Naive thymus-derived CD4-positive, alpha-beta T cell (primary cell): ENCODE measurements around the gene VSIG10L2. TPM values are rescaled to one million over a fixed set of nuclear protein-coding genes. Genes with fewer than 3 reads are reported as not detected.

Experiments used
- ATAC-seq: fragments of 150-1000 bp; cut with Tn5 transposase; 2 replicates; pipeline ENCODE4 v1.10.0; 2021; ENCODE audit warnings: mild to moderate bottlenecking, moderate library complexity
- CTCF ChIA-PET: fragments of 350-600 bp; sonication (Branson Sonifier 250); formaldehyde crosslinking; loops from one replicate; lab custom pipeline; 2021; ENCODE audit warnings: antibody characterized with exemption; lab: Charles Lee
- POLR2A ChIA-PET: fragments of 350-600 bp; sonication (Branson Sonifier 250); formaldehyde crosslinking; loops from one replicate; lab custom pipeline; 2021; ENCODE audit warnings: antibody characterized with exemption, inconsistent platforms; lab: Charles Lee
- DNase-seq, 9 donors: peaks; one replicate each; pipeline versions ENCODE4 v3.0.0 to v3.0.0-alpha.2; 2020 to 2022; ENCODE audit warnings: mixed read lengths in 1 of 9
- H3K27ac ChIP-seq: one replicate; pipeline ENCODE4 v1.7.0; 2013; ENCODE audit warnings: mild to moderate bottlenecking, low read depth, low read length, moderate library complexity
- H3K27me3 ChIP-seq, 2 donors: one replicate each; pipeline ENCODE4 v1.7.0; 2013; ENCODE audit warnings: low read length in 2 of 2, mild to moderate bottlenecking in 2 of 2, moderate library complexity in 2 of 2; ENCODE audit not compliant: control insufficient read depth in 2 of 2, insufficient read depth in 2 of 2
- H3K36me3 ChIP-seq, 3 experiments: 1 replicate in 2 of 3; 2 replicates in 1 of 3; pipeline ENCODE4 v1.7.0; 2013; ENCODE audit warnings: low read length in 3 of 3, mild to moderate bottlenecking in 3 of 3, moderate library complexity in 1 of 3; ENCODE audit not compliant: insufficient read depth in 3 of 3, control insufficient read depth in 2 of 3
- H3K4me1 ChIP-seq, 2 donors: one replicate each; pipeline ENCODE4 v1.7.0; 2013; ENCODE audit warnings: low read length in 2 of 2, mild to moderate bottlenecking in 2 of 2, moderate library complexity in 1 of 2; ENCODE audit not compliant: control insufficient read depth in 2 of 2, insufficient read depth in 2 of 2
- H3K4me3 ChIP-seq: 2 replicates; pipeline ENCODE4 v1.7.0; 2013; ENCODE audit warnings: mild to moderate bottlenecking, low read length
- H3K9me3 ChIP-seq, 3 experiments: 1 replicate in 2 of 3; 2 replicates in 1 of 3; pipeline ENCODE4 v1.7.0; 2013; ENCODE audit warnings: low read length in 3 of 3; ENCODE audit not compliant: control insufficient read depth in 2 of 3
- H3K27ac Mint-ChIP-seq, 9 donors: one replicate each; pipeline ENCODE4 v1.8.0; 2020 to 2022; ENCODE audit warnings: mixed read lengths in 9 of 9, mild to moderate bottlenecking in 8 of 9, moderate library complexity in 5 of 9, inconsistent platforms in 2 of 9
- H3K27me3 Mint-ChIP-seq, 5 donors: one replicate each; pipeline ENCODE4 v1.8.0; 2021 to 2022; ENCODE audit warnings: mixed read lengths in 5 of 5, mild to moderate bottlenecking in 1 of 5
- H3K36me3 Mint-ChIP-seq, 5 donors: one replicate each; pipeline ENCODE4 v1.8.0; 2020 to 2022; ENCODE audit warnings: mixed read lengths in 5 of 5, mild to moderate bottlenecking in 3 of 5, inconsistent platforms in 1 of 5
- H3K4me1 Mint-ChIP-seq, 7 donors: one replicate each; pipeline ENCODE4 v1.8.0; 2020 to 2022; ENCODE audit warnings: mixed read lengths in 7 of 7, mild to moderate bottlenecking in 3 of 7, inconsistent platforms in 1 of 7
- H3K4me3 Mint-ChIP-seq, 10 donors: one replicate each; pipeline ENCODE4 v1.8.0; 2020 to 2022; ENCODE audit warnings: mild to moderate bottlenecking in 10 of 10, mixed read lengths in 10 of 10, moderate library complexity in 6 of 10, inconsistent platforms in 2 of 10
- H3K9me3 Mint-ChIP-seq, 11 donors: one replicate each; pipeline ENCODE4 v1.8.0; 2020 to 2022; ENCODE audit warnings: mixed read lengths in 11 of 11, mild to moderate bottlenecking in 4 of 11, inconsistent platforms in 1 of 11, moderate library complexity in 1 of 11
- intact Hi-C, 2 donors: fragments of 100-400 bp; cut with micrococcal nuclease; formaldehyde crosslinking; loops; one replicate each; pipeline ENCODE4 v1.15.1; 2023
- polyA plus RNA-seq, 2 donors: library from polyadenylated mRNA; unstranded; fragments of 300-500 nt; fragmentation: Illumina TruSeq; gene quantifications; one replicate each; pipeline ENCODE4 v1.2.3, GENCODE V29; 2021
- total RNA-seq, 6 experiments: library from RNA in 5 of 6; stranded (reverse) in 5 of 6; gene quantifications; 1 replicate in 5 of 6; 2 replicates in 1 of 6; pipeline ENCODE4 v1.2.3 and lab custom pipeline; 2021 to 2026

Gene VSIG10L2
- total and polyA plus RNA-seq, 7 experiments from 2014 or later = not detected

GRCh38 chr11:125922156-125922555 lies 23.7 kb upstream of the VSIG10L2 start:
- Histone ChIP-seq H3K36me3 (no peaks in the 10 kb centered on the region), H3K4me3 (no peak overlapping the region), H3K27ac (no peak overlapping the region), H3K9me3 (no peaks in the 10 kb centered on the region), H3K27me3 (no peaks in the 10 kb centered on the region), H3K4me1 (no peaks in the 10 kb centered on the region)
- Mint-ChIP-seq H3K9me3 (no peaks in the 10 kb centered on the region), H3K27me3 (peaks cover 13 to 40% (median 19%) of the 10 kb centered on the region in 5 donors), H3K4me3 (no peak overlapping the region), H3K4me1 (peaks cover 0 to 4% (median 0%) of the 10 kb centered on the region in 7 donors), H3K36me3 (no peaks in the 10 kb centered on the region), H3K27ac (no peak overlapping the region)
- CTCF ChIA-PET = interaction anchor here (0.6 to 1.7 kb wide), 6 partner anchors 12 to 559 kb away, joined by 4 to 13 read pairs (median 4); partner anchors contain the start of gene PUS3
- POLR2A ChIA-PET = no interaction called here
- no peak for DNase-seq
- no peak for ATAC-seq
- intact Hi-C loops = loop anchor here in 1 of 2 donors (2.0 kb wide), 1 partner anchor 347 kb away; the partner anchor contains the start of genes FOXRED1 and SRPRA

GRCh38 chr11:125923012-125923579 lies 22.7 kb upstream of the VSIG10L2 start:
- Histone ChIP-seq H3K27me3 (no peaks in the 10 kb centered on the region), H3K4me3 (no peak overlapping the region), H3K9me3 (no peaks in the 10 kb centered on the region), H3K27ac (no peak overlapping the region), H3K36me3 (no peaks in the 10 kb centered on the region), H3K4me1 (no peaks in the 10 kb centered on the region)
- CTCF ChIA-PET = interaction anchor here (0.6 to 3.6 kb wide), 5 partner anchors 17 to 543 kb away, joined by 3 to 30 read pairs (median 3); no protein-coding TSS in a partner anchor
- peaks cover 14 to 35% (median 19%) of the 10 kb centered on the region in 5 donors for H3K27me3 Mint-ChIP-seq
- ATAC-seq = peak; percentile 71
- POLR2A ChIA-PET = interaction anchor here (0.7 kb wide), 1 partner anchor 558 kb away, joined by 3 read pairs; no protein-coding TSS in a partner anchor
- no peak overlapping the region for H3K27ac Mint-ChIP-seq
- H3K36me3 Mint-ChIP-seq = no peaks in the 10 kb centered on the region
- DNase-seq = peak in 8 of 9 donors; percentile 39 to 65 (median 60)
- peaks cover 0 to 4% (median 0%) of the 10 kb centered on the region in 7 donors for H3K4me1 Mint-ChIP-seq
- H3K4me3 Mint-ChIP-seq = no peak overlapping the region
- H3K9me3 Mint-ChIP-seq = no peaks in the 10 kb centered on the region
- intact Hi-C loops = loop anchor here (1.0 to 2.0 kb wide), 2 partner anchors 271 to 346 kb away; partner anchors contain the start of genes FOXRED1 (in 1 of the 2) and SRPRA (in 1 of the 2)

DNA sequence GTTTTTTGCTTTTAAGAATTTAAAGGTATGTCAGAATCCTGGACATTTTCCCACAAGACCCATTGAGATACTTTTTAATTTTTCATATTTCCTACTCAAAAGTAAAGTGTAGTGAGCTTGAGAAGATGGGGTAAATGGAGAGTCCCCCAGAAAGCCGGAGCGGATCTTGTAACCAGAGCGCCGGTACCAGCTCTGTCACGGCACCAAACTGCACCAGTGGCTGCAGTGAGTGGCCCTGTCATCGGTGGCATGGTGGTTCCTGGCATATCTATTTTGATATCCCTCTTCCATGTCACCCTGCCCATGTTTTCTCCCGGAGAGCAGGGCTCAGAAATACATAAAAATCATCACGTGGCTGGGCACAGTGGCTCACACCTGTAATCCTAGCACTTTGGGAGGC lies 22.2 kb upstream of the VSIG10L2 start:
- Histone ChIP-seq H3K4me3 (no peak overlapping the region), H3K9me3 (no peaks in the 10 kb centered on the region), H3K36me3 (no peaks in the 10 kb centered on the region), H3K27ac (no peak overlapping the region), H3K4me1 (no peaks in the 10 kb centered on the region), H3K27me3 (no peaks in the 10 kb centered on the region)
- ATAC-seq (no peak), DNase-seq (no peak)
- H3K27me3 Mint-ChIP-seq = peaks cover 11 to 29% (median 18%) of the 10 kb centered on the region in 5 donors
- POLR2A ChIA-PET = interaction anchor here (0.7 kb wide), 1 partner anchor 557 kb away, joined by 3 read pairs; no protein-coding TSS in a partner anchor
- H3K9me3 Mint-ChIP-seq = no peaks in the 10 kb centered on the region
- CTCF ChIA-PET = interaction anchor here (1.3 to 3.6 kb wide), 4 partner anchors 17 to 543 kb away, joined by 3 to 30 read pairs (median 4); no protein-coding TSS in a partner anchor
- no peak overlapping the region for H3K27ac Mint-ChIP-seq
- intact Hi-C loops = loop anchor here (1.0 to 2.0 kb wide), 2 partner anchors 271 to 345 kb away; partner anchors contain the start of genes FOXRED1 (in 1 of the 2) and SRPRA (in 1 of the 2)
- no peak overlapping the region for H3K4me3 Mint-ChIP-seq
- H3K4me1 Mint-ChIP-seq = peaks cover 0 to 4% (median 0%) of the 10 kb centered on the region in 7 donors
- H3K36me3 Mint-ChIP-seq = no peaks in the 10 kb centered on the region

DNA sequence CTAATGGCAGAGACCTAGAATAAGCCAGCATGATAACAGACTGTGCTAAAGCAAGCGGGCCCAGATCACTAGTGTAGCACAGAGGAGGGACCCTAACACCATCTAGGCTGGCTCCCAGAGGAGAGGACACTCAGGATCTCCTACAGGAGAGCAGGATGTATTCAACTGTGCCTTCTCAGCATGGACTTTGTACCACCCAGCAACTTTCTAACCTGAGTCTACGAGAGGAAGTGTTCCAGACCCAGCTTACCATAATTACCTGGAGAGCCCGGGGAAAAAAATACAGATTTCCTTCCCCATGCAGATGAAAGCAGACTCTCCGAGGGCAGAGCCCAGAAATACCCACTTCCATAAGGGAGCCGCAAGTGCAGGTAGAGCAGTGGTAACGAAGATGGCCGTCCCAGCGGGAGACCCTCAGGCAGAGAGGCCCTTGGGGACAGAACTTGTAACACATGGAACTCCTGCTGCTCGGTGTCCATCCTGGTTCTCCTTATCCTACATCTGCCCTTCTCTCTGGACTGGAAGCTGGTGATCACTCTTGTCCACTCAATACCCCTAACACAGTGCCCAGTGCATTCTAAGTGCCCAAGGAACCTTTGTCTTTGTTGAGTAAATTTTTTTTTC lies 21.3 kb upstream of the VSIG10L2 start:
- Histone ChIP-seq H3K4me1 (no peaks in the 10 kb centered on the region), H3K36me3 (no peaks in the 10 kb centered on the region), H3K27ac (no peak overlapping the region), H3K4me3 (no peak overlapping the region), H3K9me3 (no peaks in the 10 kb centered on the region), H3K27me3 (no peaks in the 10 kb centered on the region)
- peaks cover 0 to 4% (median 0%) of the 10 kb centered on the region in 7 donors for H3K4me1 Mint-ChIP-seq
- ChIA-PET POLR2A (no interaction called here), CTCF (interaction anchor here (0.6 to 3.6 kb wide), 4 partner anchors 16 to 272 kb away, joined by 3 to 30 read pairs (median 4); no protein-coding TSS in a partner anchor)
- H3K36me3 Mint-ChIP-seq = no peaks in the 10 kb centered on the region
- H3K27ac Mint-ChIP-seq = no peak overlapping the region
- no peak for ATAC-seq
- no peak for DNase-seq
- intact Hi-C loops = no loop called here
- H3K27me3 Mint-ChIP-seq = peaks cover 11 to 26% (median 20%) of the 10 kb centered on the region in 5 donors
- no peaks in the 10 kb centered on the region for H3K9me3 Mint-ChIP-seq
- H3K4me3 Mint-ChIP-seq = no peak overlapping the region

DNA sequence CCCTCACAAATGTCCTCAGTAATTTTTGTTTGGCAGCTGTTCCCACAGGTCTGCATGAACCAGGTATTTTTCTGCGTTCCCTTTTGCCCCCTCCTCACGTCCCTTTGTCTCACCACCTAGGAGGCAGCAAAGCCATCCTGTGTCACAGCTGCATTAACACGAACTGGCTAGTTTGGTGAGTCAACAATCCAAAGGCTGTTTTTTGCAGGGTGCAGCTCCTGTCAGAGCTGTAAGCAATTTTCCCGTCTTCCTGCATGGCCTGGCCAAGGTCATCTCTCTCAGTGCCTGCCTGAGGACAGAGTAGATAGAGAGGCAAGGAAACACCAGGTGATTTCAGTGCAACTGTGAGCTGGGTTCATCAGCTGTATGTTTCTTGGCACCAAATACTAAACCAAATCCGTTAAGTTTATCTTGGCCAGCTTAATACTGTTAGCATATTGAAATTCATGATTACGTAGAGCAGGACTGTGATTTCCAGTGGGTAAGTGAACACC lies 20.6 kb upstream of the VSIG10L2 start:
- Histone ChIP-seq H3K27ac (no peak overlapping the region), H3K36me3 (no peaks in the 10 kb centered on the region), H3K4me1 (no peaks in the 10 kb centered on the region), H3K4me3 (no peak overlapping the region), H3K9me3 (no peaks in the 10 kb centered on the region), H3K27me3 (no peaks in the 10 kb centered on the region)
- POLR2A ChIA-PET = no interaction called here
- Mint-ChIP-seq H3K4me1 (peaks cover 0 to 4% (median 0%) of the 10 kb centered on the region in 7 donors), H3K9me3 (no peaks in the 10 kb centered on the region), H3K27me3 (peaks cover 12 to 27% (median 17%) of the 10 kb centered on the region in 5 donors), H3K4me3 (no peak overlapping the region), H3K36me3 (no peaks in the 10 kb centered on the region), H3K27ac (no peak overlapping the region)
- no peak for DNase-seq
- CTCF ChIA-PET = interaction anchor here (0.6 to 3.6 kb wide), 4 partner anchors 15 to 271 kb away, joined by 3 to 30 read pairs (median 4); no protein-coding TSS in a partner anchor
- ATAC-seq = no peak
- intact Hi-C loops = no loop called here

DNA sequence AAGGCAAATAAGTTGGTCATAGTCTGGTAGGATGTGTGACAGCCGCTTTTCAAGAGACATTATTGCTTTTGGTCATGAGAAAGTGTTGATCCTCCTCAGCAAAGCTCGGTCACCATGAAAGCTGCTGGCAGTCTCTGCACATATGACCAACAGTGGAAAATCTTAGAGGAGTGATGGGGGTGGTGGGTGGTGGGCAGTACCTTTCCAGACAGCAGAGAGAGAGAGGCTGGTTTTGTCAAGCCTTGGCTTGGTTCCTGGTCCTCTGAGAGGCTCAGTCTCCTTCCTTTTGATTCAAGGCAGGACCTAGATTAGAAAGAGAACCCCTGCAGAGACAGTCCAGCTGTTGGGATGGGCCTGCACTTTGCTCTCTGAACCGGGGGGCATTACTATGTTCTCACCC lies 20.0 kb upstream of the VSIG10L2 start:
- Mint-ChIP-seq H3K4me1 (peaks cover 0 to 4% (median 0%) of the 10 kb centered on the region in 7 donors), H3K9me3 (no peaks in the 10 kb centered on the region), H3K36me3 (no peaks in the 10 kb centered on the region), H3K4me3 (no peak overlapping the region), H3K27ac (no peak overlapping the region), H3K27me3 (peaks cover 7 to 27% (median 16%) of the 10 kb centered on the region in 5 donors)
- intact Hi-C loops = no loop called here
- Histone ChIP-seq H3K9me3 (no peaks in the 10 kb centered on the region), H3K36me3 (no peaks in the 10 kb centered on the region), H3K27me3 (no peaks in the 10 kb centered on the region), H3K4me3 (no peak overlapping the region), H3K4me1 (no peaks in the 10 kb centered on the region), H3K27ac (no peak overlapping the region)
- ChIA-PET CTCF (interaction anchor here (0.9 to 3.6 kb wide), 2 partner anchors 15 to 268 kb away, joined by 3 to 30 read pairs; no protein-coding TSS in a partner anchor), POLR2A (no interaction called here)
- DNase-seq (no peak), ATAC-seq (no peak)
